ENCODE measurements around the gene SRSF4. TPM values are rescaled to one million over a fixed set of nuclear protein-coding genes. Genes with fewer than 3 reads are reported as not detected.

Gene SRSF4
- total and polyA plus RNA-seq, 2 donors (not counting 3 experiments of a cell fraction or from before 2014, with no cell fraction given), result 45.6 to 108 TPM

GRCh38 chr1:29211086-29212030 is 29.7 kb upstream of the SRSF4 start:
- no peak for FAIRE-seq
- Histone ChIP-seq H3K4me3 (replicated peaks in 1 of 3; ENCODE audit: insufficient read depth in 1 of 3, low read depth in 1 of 3, low read length in 3 of 3) (no peak overlapping the region), H3K36me3 (ENCODE audit: control insufficient read depth in 2 of 2, extremely low read depth in 1 of 2, insufficient read depth in 2 of 2, low read length in 2 of 2) (peaks cover 0 to 8% of the 10 kb centered on the region in 2 experiments), H4K20me1 (replicated peaks; ENCODE audit: control insufficient read depth, extremely low read depth, insufficient read depth, low read length) (no peaks in the 10 kb centered on the region), H3K27me3 (ENCODE audit: control insufficient read depth in 2 of 2, insufficient read depth in 2 of 2, low read length in 2 of 2) (no peaks in the 10 kb centered on the region), H3K27ac (ENCODE audit: insufficient read depth, low read depth, low read length) (no peak overlapping the region), H3K9me3 (replicated peaks; ENCODE audit: control insufficient read depth, insufficient read depth, low read length) (no peaks in the 10 kb centered on the region), H3K79me2 (ENCODE audit: control insufficient read depth, insufficient read depth, low read length) (no peaks in the 10 kb centered on the region), H3K9me1 (replicated peaks; ENCODE audit: control insufficient read depth, extremely low read depth, insufficient read depth, low read length) (no peaks in the 10 kb centered on the region), H3K4me1 (ENCODE audit: control insufficient read depth, extremely low read depth, insufficient read depth, low read length) (peaks cover 6% of the 10 kb centered on the region), H2AFZ (ENCODE audit: low read depth, low read length) (no peak overlapping the region), H3K9ac (replicated peaks; ENCODE audit: extremely low read depth, insufficient read depth, low read length) (no peak overlapping the region), H3K4me2 (ENCODE audit: insufficient read depth, low read length) (no peak overlapping the region)
- no TSS peak for BruUV-seq (replicated peaks)
- ChIA-PET CTCF (interaction anchor here (1.0 kb wide), 1 partner anchor 9 kb away, joined by 5 read pairs; no protein-coding TSS in a partner anchor), POLR2A (interaction anchor here (0.6 kb wide), 1 partner anchor 76 kb away, joined by 5 read pairs; no protein-coding TSS in a partner anchor)
- dilution Hi-C loops (cut with MboI; ENCODE audit: extremely low pct_ligation_motif_present, low sequenced_read_pairs) (no loop called here), intact Hi-C loops (cut with micrococcal nuclease) (no loop called here)
- TF ChIP-seq JUN (IDR thresholded peaks at IDR 0.05; ENCODE audit: borderline replicate concordance, insufficient read depth, insufficient read length, low read depth) (no peak), MAX (IDR thresholded peaks at IDR 0.05; ENCODE audit: insufficient read depth, insufficient read length) (no peak), POLR2A (IDR thresholded peaks at IDR 0.05; ENCODE audit: low read depth, low read length) (no peak), CTCF (IDR thresholded peaks at IDR 0.05; ENCODE audit: extremely low read depth in 1 of 2, insufficient read depth in 1 of 2, low read depth in 1 of 2, low read length in 2 of 2) (no peak)
- no peak for DNase-seq (ENCODE audit: low read depth, low spot score)
